ENCODE data around the gene CYTH2.

Gene CYTH2

DNA sequence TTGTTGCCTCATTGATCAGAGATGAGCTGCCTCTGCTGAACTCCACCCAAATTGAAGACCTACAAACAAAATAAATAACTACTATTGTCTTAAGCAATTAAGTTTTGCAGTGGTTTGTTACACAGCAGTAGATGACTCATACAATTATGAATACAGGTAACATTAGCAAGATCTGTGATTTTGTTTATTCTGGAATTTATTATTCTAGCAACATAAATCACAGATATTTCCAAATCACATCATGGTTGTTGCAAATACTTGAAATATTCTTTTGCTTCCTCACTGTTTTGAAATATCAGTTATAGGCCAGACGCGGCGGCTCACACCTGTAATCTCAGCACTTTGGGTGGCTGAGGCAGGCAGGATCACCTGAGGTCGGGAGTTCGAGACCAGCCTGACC, 55.6 kb downstream of the CYTH2 start:
- no peak overlapping the region for H3K27ac ChIP-seq (ENCODE audit: low read length)
- H3K36me3 ChIP-seq (replicated peaks; ENCODE audit: insufficient read depth, low read length): no peaks in the 10 kb centered on the region
- no peak overlapping the region for H3K9ac ChIP-seq (ENCODE audit: low read length)
- no peaks in the 10 kb centered on the region for H3K4me1 ChIP-seq (ENCODE audit: low read length)
- H3K4me2 ChIP-seq (ENCODE audit: low read depth, low read length): no peak overlapping the region
- TF ChIP-seq EZH2phosphoT487 (IDR thresholded peaks at IDR 0.05; ENCODE audit: low read length) (no peak), EZH2 (optimal IDR thresholded peaks at IDR 0.05; ENCODE audit: low read depth, low read length) (no peak)
- TF ChIP-seq, protein P1, sequence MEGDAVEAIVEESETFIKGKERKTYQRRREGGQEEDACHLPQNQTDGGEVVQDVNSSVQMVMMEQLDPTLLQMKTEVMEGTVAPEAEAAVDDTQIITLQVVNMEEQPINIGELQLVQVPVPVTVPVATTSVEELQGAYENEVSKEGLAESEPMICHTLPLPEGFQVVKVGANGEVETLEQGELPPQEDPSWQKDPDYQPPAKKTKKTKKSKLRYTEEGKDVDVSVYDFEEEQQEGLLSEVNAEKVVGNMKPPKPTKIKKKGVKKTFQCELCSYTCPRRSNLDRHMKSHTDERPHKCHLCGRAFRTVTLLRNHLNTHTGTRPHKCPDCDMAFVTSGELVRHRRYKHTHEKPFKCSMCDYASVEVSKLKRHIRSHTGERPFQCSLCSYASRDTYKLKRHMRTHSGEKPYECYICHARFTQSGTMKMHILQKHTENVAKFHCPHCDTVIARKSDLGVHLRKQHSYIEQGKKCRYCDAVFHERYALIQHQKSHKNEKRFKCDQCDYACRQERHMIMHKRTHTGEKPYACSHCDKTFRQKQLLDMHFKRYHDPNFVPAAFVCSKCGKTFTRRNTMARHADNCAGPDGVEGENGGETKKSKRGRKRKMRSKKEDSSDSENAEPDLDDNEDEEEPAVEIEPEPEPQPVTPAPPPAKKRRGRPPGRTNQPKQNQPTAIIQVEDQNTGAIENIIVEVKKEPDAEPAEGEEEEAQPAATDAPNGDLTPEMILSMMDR (IDR thresholded peaks at IDR 0.05; ENCODE audit: low read length): no peak
- no peaks in the 10 kb centered on the region for H4K20me1 ChIP-seq (ENCODE audit: insufficient read depth, low read length)
- no peak for DNase-seq
- no peaks in the 10 kb centered on the region for H3K79me2 ChIP-seq (ENCODE audit: low read length)
- H3K9me2 ChIP-seq (replicated peaks; ENCODE audit: insufficient read depth, low read length): no peaks in the 10 kb centered on the region
- peaks cover 92% of the 10 kb centered on the region for H3K27me3 ChIP-seq (replicated peaks; ENCODE audit: insufficient read depth, low read length)
- H3F3A ChIP-seq (ENCODE audit: insufficient read depth, low read length): no peaks in the 10 kb centered on the region
- 0 out of 2 replicates have a peak, but pooled peaks cover 4% of the 10 kb centered on the region for H3K9me3 ChIP-seq (replicated peaks; ENCODE audit: insufficient read depth, low read length)
- H3K4me3 ChIP-seq (ENCODE audit: low read length): no peak overlapping the region
- no peak overlapping the region for H2AFZ ChIP-seq (ENCODE audit: low read length)

DNA sequence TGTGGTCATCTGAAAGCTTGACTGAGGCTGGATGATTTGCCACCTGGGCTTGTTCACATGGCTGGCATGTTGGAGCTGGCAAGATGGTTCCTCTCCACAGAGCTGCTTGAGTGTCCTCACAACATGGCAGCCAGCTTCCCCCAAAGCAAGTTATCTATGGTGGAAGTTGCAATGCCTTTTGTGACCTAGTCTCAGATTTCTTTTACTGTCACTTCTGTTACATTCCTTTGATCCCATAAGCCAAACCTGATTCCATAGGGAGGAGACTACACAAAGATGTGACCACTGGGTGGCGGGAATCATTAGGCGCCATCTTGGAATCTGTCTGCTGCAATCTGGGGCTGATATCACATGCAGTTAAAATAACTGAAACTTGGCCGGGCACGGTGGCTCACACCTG, 60.0 kb downstream of the CYTH2 start:
- no peaks in the 10 kb centered on the region for H3K36me3 ChIP-seq (replicated peaks; ENCODE audit: insufficient read depth, low read length)
- H2AFZ ChIP-seq (ENCODE audit: low read length): no peak overlapping the region
- H3K9me2 ChIP-seq (replicated peaks; ENCODE audit: insufficient read depth, low read length): no peaks in the 10 kb centered on the region
- H3K4me3 ChIP-seq (ENCODE audit: low read length): no peak overlapping the region
- no peaks in the 10 kb centered on the region for H3K79me2 ChIP-seq (ENCODE audit: low read length)
- TF ChIP-seq EZH2 (optimal IDR thresholded peaks at IDR 0.05; ENCODE audit: low read depth, low read length): no peak
- peaks cover 95% of the 10 kb centered on the region for H3K27me3 ChIP-seq (replicated peaks; ENCODE audit: insufficient read depth, low read length)
- H4K20me1 ChIP-seq (ENCODE audit: insufficient read depth, low read length): no peaks in the 10 kb centered on the region
- H3F3A ChIP-seq (ENCODE audit: insufficient read depth, low read length): no peaks in the 10 kb centered on the region
- H3K9ac ChIP-seq (ENCODE audit: low read length): no peak overlapping the region
- H3K4me2 ChIP-seq (ENCODE audit: low read depth, low read length): no peak overlapping the region
- no peak for DNase-seq
- H3K9me3 ChIP-seq (replicated peaks; ENCODE audit: insufficient read depth, low read length): 0 out of 2 replicates have a peak, but pooled peaks cover 4% of the 10 kb centered on the region
- H3K27ac ChIP-seq (ENCODE audit: low read length): no peak overlapping the region
- no peaks in the 10 kb centered on the region for H3K4me1 ChIP-seq (ENCODE audit: low read length)

DNA sequence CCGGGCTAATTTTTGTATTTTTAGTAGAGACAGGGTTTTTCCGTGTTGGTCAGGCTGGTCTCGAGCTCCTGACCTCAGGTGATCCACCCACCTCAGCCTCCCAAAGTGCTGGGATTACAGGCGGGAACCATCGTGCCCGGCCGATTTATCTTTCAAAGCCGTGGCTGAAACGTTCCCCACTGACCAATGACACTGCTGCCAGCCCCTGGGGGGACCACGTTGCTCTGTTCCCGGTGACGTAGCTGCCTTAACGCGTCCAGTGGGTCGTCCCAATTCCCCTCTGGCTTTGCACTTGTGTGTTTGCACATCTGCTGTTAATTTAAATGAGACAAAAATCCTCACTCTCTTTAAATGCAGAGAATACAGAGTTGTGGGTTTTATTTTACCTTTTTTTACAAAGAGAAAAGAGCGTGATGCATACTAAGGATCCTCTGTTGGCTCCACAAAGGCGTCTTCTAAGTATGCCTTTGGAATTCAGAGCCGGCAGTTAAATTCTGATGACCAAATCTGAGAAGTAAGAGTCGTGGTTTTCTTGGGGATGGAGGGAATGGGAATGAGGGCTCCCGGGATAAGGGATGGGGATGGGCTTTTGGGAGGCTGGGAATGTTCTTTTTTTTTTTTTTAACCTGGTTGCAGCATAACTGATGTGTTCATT, 61.0 kb downstream of the CYTH2 start:
- no peak overlapping the region for H2AFZ ChIP-seq (ENCODE audit: low read length)
- H3K9ac ChIP-seq (ENCODE audit: low read length): no peak overlapping the region
- H3K4me2 ChIP-seq (ENCODE audit: low read depth, low read length): no peak overlapping the region
- H3K27ac ChIP-seq (ENCODE audit: low read length): no peak overlapping the region
- H3K9me2 ChIP-seq (replicated peaks; ENCODE audit: insufficient read depth, low read length): no peaks in the 10 kb centered on the region
- no peak for DNase-seq
- H3K79me2 ChIP-seq (ENCODE audit: low read length): no peaks in the 10 kb centered on the region
- H3K36me3 ChIP-seq (replicated peaks; ENCODE audit: insufficient read depth, low read length): no peaks in the 10 kb centered on the region
- H3K27me3 ChIP-seq (replicated peaks; ENCODE audit: insufficient read depth, low read length): peaks cover 95% of the 10 kb centered on the region
- H3K9me3 ChIP-seq (replicated peaks; ENCODE audit: insufficient read depth, low read length): 0 out of 2 replicates have a peak, but pooled peaks cover 4% of the 10 kb centered on the region
- TF ChIP-seq EZH2 (optimal IDR thresholded peaks at IDR 0.05; ENCODE audit: low read depth, low read length): no peak
- TF ChIP-seq, protein P1 (IDR thresholded peaks at IDR 0.05; ENCODE audit: low read length): no peak
- no peak for TF ChIP-seq EZH2phosphoT487 (IDR thresholded peaks at IDR 0.05; ENCODE audit: low read length)
- no peak overlapping the region for H3K4me3 ChIP-seq (ENCODE audit: low read length)
- H4K20me1 ChIP-seq (ENCODE audit: insufficient read depth, low read length): no peaks in the 10 kb centered on the region
- no peaks in the 10 kb centered on the region for H3F3A ChIP-seq (ENCODE audit: insufficient read depth, low read length)
- no peaks in the 10 kb centered on the region for H3K4me1 ChIP-seq (ENCODE audit: low read length)

DNA sequence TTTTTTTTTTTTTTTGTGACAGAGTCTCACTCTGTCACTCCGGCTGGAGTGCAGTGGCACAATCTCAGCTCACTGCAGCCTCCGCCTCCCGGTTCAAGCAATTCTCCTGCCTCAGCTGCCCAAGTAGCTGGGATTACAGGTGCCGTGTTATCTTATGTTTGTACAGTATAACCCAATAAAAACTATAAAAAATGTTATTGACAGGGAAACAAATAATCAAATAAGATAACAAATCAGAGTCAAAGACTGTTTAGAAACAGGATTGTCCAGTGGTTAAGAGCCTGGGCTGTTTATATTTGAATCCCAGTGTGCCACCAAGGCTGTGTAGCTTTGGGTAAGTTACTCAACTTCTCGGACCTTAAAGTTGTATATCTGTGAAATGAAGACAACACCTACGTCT, 61.6 kb downstream of the CYTH2 start:
- no peaks in the 10 kb centered on the region for H3K9me2 ChIP-seq (replicated peaks; ENCODE audit: insufficient read depth, low read length)
- no peak overlapping the region for H2AFZ ChIP-seq (ENCODE audit: low read length)
- no peak overlapping the region for H3K9ac ChIP-seq (ENCODE audit: low read length)
- H3K27me3 ChIP-seq (replicated peaks; ENCODE audit: insufficient read depth, low read length): peaks cover 91% of the 10 kb centered on the region
- no peaks in the 10 kb centered on the region for H3K4me1 ChIP-seq (ENCODE audit: low read length)
- H3F3A ChIP-seq (ENCODE audit: insufficient read depth, low read length): no peaks in the 10 kb centered on the region
- H3K79me2 ChIP-seq (ENCODE audit: low read length): no peaks in the 10 kb centered on the region
- TF ChIP-seq EZH2 (optimal IDR thresholded peaks at IDR 0.05; ENCODE audit: low read depth, low read length) (no peak), EZH2phosphoT487 (IDR thresholded peaks at IDR 0.05; ENCODE audit: low read length) (no peak)
- TF ChIP-seq, protein P1 (IDR thresholded peaks at IDR 0.05; ENCODE audit: low read length): no peak
- no peak overlapping the region for H3K4me2 ChIP-seq (ENCODE audit: low read depth, low read length)
- H3K27ac ChIP-seq (ENCODE audit: low read length): no peak overlapping the region
- H3K4me3 ChIP-seq (ENCODE audit: low read length): no peak overlapping the region
- H4K20me1 ChIP-seq (ENCODE audit: insufficient read depth, low read length): no peaks in the 10 kb centered on the region
- 0 out of 2 replicates have a peak, but pooled peaks cover 4% of the 10 kb centered on the region for H3K9me3 ChIP-seq (replicated peaks; ENCODE audit: insufficient read depth, low read length)
- H3K36me3 ChIP-seq (replicated peaks; ENCODE audit: insufficient read depth, low read length): no peaks in the 10 kb centered on the region
- no peak for DNase-seq

Measured in MM.1S (cell line).